HL-60/S4 (cell line): Measurements from ENCODE around the gene KCNAB2.

ENCODE experiments used
- in situ Hi-C: fragments of 300-500 bp; cut with MboI; formaldehyde crosslinking; loops from 2 replicates; pipeline ENCODE4 v1.14.3; 2022; ENCODE audit warnings: low sequenced_read_pairs

Gene KCNAB2

DNA sequence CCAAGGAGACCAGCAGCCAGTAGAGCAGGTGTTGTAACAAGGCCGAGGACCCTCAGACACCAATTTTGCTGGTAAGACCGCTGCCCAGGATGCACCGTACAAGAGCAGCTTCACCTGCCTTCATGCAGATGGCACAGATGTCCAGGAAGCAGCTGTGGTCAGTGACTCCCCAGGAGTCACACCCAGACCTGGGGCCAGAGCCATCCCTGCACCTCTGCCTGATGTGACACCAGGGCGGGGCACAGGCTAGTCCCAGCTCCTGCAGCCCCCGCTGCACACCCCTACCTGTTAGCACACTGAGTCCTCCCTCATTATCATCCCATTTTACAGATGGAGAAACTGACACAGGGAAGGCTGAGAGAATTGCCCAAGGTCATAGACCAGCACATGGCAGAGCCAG is 16.3 kb upstream of the KCNAB2 start:
- in situ Hi-C loops: no loop called here

DNA sequence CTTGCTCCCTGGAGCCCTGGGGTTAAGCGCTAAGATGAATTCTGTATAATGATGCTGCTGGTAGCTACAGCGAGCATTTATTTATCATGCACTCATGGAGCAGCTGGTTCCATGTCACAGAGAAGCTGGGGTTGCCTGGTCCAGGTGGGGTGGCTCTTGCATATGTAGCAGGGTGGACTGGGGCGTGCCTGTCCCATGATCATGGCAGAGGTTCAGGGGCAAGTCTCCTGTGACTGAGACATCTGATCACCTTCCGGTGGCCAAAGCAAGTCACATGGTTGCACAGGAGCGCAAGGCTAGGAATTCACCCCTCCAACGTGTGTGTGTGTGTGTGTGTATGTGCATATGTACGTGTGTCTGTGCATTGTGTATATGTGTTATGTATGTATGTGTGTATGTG is 15.6 kb upstream of the KCNAB2 start:
- in situ Hi-C loops: no loop called here

DNA sequence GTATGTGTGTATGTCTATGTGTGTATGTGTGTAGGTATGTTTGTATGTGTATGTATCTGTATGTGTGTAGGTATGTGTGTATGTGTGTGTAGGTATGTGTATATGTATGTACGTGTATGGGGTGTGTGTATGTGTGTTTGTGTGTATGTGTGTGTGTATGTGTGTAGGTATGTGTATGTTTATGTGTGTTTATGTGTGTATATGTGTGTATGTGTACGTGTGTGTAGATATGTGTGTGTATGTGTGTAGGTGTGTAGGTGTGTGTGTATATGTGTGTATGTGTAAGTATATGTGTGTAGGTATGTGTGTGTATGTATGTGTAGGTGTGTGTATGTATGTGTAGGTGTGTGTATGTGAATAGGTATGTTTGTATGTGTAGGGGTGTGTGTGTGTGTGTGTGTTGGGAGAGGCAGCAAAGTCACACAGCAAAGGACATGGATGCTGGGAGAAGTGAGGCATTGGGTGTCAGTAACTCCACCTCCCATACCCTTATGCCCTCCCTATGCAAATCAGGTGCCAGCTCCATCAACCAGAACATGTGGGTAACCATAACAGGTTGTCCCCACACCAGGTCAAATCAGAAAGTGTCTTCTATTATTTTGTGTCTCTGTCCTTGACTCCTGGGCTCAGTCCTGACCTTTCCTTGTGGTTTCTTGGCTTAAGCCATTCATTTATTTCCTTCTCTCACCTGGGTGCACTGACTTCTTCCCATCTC is 15.0 kb upstream of the KCNAB2 start:
- in situ Hi-C loops: no loop called here

DNA sequence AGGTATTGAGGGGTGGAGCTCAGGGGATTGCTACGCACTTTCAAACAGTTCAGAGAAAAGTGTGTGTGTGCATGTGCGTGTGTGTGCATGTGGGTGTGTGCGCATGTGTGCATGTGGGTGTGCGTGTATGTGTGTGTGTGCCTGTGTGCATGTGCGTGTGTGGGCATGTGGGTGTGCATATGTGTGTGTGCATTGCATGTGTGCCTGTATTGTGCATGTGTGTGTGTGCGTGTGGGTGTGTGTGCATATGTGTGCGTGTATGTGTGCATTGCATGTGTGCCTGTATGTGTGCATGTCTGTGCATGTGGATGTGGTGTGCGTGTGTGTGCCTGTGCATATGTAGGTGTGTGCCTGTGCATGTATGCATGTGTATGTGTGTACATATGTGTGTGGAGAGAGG is 12.6 kb upstream of the KCNAB2 start:
- in situ Hi-C loops: no loop called here

DNA sequence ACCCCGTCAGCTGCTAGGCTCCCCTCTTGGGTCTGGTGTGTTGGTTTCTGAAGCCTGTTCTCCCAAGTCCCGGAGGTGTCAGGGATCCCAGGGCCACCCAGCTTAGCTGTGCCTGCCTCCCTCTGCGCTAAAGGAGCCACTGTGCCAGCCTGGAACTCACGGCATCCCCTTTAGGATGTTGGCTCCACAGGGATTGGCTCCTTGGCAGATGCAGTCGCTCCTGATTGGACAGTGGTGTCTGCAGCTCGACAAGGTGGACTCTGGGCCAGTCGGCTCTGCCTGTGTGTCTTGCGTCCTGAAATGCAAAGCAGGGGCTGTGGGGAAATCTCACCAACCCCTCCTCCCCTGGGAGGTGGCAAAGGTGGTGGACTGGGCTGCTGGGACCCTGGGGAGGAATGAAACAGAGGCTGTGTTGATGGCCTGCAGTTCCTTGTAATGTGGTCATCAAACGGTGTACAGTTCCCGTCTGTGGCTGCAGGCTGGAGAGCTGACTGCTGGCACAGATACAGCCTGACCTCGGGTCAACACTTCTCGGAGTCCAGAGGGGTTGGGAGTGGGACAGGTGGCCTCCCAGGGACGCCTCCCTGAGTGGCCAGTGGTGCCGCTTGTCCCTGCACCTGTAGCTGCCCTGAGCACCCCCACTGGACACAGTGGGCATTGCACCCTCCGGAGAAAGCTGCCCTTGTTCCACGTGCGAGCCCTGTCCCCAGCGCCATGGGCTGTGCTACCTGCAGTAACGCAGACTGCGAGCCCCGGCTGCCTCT is 11.5 kb upstream of the KCNAB2 start:
- in situ Hi-C loops: no loop called here

DNA sequence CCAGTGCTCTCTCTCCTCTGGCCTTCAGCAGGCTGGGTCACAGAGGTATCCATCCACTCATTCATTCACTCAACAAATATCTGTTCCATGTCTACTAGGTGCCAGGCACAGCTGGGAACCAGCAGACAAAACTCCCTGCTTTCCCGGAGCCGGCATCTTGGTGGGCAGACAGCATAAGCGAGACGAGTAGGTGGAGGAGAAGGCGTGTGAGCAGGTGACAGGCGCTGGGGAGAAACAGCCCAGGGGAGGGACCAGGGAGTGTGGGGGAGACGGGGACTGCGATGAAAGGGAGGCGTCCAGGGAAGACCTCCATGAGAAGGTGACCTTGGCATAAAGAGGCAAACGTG is 11.0 kb upstream of the KCNAB2 start:
- in situ Hi-C loops: no loop called here

DNA sequence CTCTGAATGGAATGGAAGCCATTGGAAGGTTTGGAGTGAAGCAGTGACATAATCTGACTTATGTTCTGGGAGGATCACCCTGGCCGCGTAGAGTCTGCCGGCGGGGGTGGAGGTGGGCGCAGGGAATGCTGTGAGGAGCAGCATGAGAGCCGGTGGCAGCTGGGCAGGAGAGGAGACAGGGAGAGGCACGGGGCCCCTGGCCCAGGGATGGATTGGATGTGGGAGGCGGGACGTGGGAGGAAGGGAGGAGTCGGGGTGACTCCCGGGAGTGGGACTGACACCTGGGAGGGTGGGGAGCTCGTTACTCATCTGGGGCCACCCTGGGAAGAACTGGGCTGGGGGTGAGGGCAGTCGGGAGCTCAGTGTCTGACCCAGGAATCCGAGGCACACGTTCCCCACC is 10.4 kb upstream of the KCNAB2 start:
- in situ Hi-C loops: no loop called here

DNA sequence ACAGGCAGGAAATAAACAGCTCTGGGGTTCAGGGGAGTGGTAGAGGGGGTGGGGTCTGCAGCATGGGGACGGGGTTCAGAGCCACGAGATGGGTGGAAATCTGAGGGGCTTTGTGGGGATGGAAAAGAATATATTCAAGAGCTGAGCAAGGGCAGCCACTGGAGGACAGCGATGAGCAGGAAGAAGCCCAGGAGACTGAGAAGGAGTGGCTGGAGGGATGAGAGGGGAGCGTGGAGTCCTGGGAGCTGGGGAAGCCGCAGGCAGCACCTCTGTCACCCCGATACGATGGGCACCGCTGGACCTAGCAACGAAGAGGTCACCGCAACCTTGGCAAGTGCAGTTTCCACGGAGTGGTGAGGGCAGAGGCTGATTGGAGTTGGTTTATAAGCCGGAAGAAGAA is 10.0 kb upstream of the KCNAB2 start:
- in situ Hi-C loops: no loop called here

DNA sequence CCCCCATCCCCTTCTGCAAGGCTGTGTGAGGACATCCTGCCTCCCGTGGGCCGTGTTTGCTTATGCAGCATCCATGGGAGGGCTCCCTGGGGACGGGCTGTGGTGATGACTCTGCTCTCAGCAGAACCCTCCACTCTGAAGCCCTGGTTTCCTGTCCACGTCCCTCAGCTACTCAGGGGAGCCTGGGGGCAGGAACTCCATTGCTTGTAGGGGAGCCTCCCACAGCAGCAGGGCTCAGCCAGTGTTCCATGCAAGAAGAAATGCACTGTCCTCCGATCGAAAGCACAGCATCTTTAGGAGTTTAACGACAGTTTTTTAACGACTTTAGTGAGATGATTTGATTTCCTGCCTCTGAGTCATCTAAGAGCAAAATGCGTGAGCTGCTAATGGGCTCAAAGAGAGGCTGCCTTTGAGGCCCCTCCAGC is 8.3 kb upstream of the KCNAB2 start:
- in situ Hi-C loops: no loop called here

DNA sequence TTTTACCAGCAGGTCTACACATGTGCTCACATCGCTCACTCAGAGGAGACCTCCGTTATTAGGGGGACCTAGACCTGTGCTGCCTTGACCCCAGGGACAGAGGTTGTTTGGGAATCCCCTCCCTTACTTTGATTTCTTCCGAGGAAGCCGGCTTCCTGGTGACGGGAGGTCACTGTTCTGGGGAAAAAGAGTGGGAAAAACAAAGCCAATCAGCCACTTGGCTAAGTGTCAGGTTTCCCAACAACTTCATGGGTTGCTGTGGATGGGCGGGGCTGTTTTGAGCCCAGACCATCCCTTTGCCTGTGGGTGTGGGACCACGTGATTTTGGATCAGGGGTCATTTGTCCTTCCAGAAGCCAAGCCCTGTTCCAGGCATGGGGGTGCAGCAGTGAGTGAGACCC is 7.1 kb upstream of the KCNAB2 start:
- in situ Hi-C loops: no loop called here

DNA sequence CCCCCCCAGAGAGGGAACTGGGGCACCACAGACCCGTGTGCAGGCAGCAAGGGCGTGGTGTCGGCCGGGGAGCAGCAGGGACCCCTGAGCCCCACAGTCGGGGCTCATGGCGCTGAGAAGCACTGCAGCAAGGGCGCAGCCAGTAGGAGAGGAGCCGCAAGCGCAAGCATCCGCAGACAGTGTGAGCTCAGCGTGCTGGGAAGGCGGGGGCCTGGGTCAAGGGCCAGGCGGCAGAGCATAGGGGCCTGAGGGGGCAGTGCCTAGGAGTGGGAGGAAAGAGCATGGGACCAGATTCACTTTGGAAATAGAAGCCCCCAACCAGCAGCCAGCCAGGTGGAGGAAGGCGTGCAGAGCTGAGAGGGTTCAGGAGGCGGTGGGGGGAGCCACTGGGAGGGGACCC is 6.7 kb upstream of the KCNAB2 start:
- in situ Hi-C loops: no loop called here

DNA sequence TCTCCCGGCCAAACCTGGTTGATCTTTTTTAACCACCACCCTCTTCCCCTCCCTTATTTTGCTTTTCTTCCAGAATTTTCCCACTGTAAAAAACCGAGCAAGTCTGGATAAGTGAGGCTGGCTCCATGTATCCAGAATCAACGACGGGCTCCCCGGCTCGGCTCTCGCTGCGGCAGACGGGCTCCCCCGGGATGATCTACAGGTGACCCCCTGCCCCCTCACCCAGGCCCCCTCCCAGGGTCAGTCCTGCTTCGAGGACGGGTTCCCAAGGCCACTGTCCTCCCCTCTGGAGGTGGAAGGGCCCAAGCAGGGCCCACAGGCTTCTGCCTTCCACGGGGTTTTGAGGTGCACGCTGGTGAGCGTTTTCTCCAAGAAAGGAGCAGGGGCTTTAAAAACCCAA is 5.2 kb upstream of the KCNAB2 start:
- in situ Hi-C loops: no loop called here

DNA sequence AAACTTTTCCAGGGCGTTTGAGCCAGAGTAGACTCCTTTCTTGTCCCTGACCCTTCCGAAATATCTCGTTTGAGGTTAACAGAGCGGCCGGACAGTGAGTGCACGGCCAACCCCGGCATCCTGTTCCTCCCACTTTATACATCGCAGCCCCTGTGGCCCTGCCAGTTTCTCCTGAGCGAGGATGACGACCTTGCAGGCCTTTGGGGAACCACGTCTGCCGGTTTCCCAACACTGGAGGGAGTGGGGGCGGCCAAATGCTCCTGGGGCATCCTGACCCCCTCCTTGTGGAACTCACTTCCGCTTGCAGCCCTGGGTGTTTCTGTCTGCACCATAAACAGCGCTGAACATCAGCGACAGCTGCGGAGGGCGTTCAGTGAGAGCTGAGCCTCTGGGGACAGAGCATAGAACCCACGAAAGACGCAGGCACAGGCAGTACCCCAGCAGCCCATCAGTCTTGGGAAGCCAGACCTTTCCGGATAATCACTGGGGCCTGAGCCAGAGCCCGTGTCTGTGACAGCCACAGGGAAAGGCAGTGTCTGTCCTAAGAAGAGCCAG is 4.8 kb upstream of the KCNAB2 start:
- in situ Hi-C loops: no loop called here

DNA sequence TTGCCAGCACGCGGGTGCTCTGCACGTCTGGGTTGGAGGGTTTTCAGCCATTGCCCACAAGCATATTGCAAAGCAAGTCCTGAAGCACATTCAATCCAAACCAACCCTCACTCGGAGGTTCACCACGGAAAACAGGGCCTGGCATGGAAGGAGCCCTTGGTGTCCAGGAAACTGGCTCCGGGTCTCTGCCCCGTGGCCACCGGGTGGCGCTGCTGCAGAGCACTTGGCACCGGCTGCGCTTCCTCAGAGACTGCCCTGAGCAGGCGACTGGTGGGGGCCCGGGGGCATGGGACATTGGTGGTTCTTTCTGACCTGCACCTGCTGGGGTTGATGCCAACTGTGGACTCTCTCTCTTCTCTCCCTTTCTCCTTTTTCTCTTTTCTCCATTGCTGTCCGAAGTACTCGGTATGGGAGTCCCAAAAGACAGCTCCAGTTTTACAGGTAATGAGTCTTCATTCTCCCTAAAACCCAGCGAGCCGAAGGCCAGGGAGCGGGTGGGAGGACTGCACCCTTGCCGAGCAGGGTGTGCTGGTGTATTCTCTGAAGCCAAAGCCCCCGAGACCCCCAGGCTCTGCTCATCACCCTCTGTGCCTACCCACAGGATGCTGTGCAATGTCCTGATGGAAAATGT is 4.1 kb upstream of the KCNAB2 start:
- in situ Hi-C loops: no loop called here

DNA sequence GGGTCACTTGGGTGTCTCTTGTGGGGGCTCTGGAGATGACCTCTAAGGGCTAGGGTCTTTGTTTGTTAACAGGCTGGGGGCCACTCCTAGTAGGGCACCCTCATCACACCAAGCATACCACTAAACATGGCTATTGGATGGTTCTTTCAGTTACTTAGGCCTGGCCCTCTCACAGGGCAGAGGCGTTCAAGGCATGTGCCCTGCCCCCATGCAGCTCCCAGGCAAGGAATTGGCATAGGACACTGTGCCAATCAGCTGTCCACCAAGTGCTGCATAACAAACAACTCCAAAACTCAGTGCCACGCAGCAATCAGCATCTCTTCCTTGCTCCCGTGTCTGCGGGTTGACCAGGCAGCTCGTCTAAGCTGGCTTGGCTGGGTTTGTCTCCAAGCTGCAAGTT is 2.1 kb upstream of the KCNAB2 start:
- in situ Hi-C loops: no loop called here

DNA sequence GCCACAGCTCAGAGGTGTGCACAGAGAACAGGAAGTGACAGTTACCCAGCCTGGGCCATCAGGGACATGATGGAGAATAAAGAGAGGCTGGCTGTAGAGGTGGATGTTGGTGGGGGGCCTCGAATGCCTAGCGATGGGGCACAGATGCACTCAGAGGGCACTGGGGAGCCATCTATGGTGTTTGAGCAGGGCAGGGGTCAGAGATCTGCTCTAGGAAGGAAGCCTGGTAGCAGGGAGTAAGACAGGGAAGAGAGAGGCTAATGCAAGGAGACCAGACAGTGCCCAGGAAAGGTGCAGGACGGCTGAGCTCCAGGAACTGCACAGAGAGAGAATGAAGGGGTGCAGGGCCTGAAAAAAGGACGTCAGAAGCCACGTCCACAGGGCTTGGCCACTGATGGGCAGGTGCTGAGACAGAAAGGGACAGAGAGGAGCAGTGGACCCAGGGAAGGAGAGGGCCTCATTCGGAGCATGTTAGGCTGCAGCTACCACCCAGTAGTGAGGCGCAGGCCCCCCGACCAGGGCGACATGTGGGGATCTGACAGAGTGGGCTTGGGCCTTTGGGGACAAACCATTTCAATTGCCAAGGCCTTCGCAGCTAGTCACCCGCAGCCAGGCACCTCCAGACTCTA is 1.1 kb upstream of the KCNAB2 start:
- in situ Hi-C loops: no loop called here

DNA sequence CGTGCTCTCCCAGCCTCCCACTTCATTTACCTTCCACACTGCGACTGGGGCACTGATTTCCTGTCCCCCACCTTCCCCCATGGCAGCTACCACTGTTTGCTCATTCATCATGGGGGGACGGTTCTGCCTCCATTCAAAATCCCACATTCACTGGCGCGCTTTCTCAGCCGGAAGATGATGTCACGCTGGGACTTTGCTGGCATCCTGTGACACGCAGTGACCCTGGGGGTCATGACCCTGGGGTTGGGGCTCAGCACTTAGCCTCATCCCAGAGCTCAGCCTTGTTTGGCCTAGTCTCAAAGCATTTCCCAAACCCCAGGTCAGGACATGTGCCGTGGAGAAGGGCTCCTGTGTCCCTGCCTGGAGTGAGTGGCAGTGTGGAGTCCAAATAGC is 582 bp upstream of the KCNAB2 start:
- in situ Hi-C loops: no loop called here

DNA sequence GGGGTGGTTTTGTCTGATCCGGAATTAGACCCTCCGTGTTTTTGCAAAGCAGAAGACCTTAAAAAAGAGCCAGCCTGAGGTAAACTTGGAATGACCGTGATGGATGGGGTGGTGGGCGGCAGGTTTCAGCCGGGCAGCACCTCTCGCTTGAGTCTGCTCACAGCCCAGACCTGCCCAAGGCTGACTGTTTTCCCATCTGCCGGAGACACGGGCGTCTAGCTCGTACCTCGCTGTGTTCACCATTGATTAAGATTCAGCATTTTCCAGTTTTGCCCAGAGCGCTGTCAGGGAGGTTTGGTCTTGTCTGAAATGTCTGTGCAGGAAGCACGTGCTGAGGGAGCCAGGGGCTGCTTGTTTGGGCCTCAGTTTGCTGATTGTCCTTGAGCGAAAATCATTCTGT is 591 bp downstream of the KCNAB2 start:
- in situ Hi-C loops: no loop called here

DNA sequence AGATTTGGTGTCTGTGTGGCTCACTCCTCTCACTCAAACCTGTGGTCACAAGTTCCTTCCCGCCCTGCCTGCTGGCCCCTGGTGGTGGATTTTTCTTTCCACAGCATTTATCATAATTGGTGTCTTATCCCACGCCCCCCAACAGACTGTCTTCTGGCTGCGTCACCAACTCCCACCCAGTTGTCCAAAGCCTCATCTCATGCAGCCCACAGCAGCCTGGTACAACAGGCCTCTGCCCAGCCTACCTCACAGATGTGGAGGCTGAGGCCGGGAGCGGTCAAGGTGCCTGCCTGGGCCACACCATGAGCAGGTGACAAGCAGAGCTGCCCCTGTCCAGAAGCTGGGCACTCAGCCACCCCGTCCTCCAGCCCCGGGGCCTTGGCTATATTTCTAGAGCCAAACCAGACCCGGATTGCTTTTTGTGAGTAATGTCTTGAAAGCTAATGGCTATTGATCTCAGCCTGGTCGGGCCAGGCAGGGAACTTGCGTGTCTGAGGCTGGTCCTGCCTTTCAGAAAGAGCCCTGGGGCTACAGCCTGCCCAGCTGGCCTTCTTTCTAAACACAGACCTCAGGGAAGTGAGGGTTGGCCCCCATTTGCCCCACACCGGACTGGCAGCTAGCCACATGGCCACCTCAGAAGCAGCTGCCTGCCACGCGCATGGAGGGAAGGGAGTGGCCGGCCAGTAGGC is 2.6 kb downstream of the KCNAB2 start:
- in situ Hi-C loops: no loop called here

DNA sequence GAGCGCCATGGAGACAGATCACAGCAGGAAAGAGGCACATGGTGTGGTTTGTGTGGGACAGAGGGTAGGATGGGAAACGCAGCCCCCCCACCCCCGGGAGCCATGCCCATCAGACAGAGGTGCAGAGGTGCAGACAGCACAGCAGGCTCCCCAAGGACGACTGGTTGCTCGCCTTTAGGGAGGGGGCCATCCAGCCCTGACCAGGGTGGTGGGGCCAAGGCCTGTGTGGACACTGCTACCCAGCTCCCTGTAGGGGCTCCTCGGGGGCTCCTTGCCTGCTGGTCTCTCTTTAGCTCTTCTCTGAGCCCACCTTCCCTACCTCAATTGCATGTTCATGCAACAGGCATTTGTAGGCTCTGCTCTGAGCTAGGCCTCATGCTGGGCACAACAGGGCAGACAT is 3.7 kb downstream of the KCNAB2 start:
- in situ Hi-C loops: no loop called here

DNA sequence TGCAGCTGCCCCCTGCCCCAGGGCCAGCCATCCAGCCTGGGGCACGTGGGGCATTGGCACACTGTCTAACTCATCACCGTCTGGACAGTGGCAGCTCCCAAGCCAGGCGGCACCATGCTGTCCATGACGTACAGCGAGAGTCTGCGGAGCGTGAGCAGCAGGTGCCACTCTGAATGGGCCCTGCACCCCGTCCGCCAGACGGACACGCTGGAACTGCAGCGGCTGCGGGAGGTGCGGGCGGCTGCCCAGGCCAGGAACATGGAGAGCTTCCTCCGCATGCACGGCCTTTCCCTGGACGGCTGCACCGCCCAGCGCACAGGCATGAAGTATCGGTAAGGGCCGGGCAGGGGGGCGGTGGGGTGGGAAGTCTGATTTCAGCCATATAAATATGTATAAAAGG is 5.7 kb downstream of the KCNAB2 start:
- in situ Hi-C loops: no loop called here
